HL-60/S4 treated with retinoic acid at 250 ng/mL for 4 days and 3 days (cell line): ENCODE results near the gene TMEM130.

Source experiments
- in situ Hi-C: fragments of 300-500 bp; cut with MboI; formaldehyde crosslinking; loops from 2 replicates; pipeline ENCODE4 v1.7.0; 2022; ENCODE audit warnings: low sequenced_read_pairs

The TMEM130 gene

GRCh38 chr7:98869597-98870120 lies at the start of gene TMEM130:
TSS of gene TMEM130 (minus strand) at chr7:98870014. CDS start at chr7:98869861, 153 bp downstream.
- in situ Hi-C loops = no loop called here

- in situ Hi-C loops = no loop called here
Measured at GRCh38 chr7:98917331-98917730, 47.5 kb upstream of the TMEM130 start.

- in situ Hi-C loops = no loop called here
Measured at GRCh38 chr7:98913612-98914011, 43.8 kb upstream of the TMEM130 start.

- in situ Hi-C loops = no loop called here
Measured at GRCh38 chr7:98913026-98913425, 43.2 kb upstream of the TMEM130 start.

GRCh38 chr7:98911916-98912315 lies 42.1 kb upstream of the TMEM130 start:
- in situ Hi-C loops = no loop called here

GRCh38 chr7:98910427-98910826 lies 40.6 kb upstream of the TMEM130 start:
- in situ Hi-C loops = no loop called here

GRCh38 chr7:98909487-98909886 lies 39.7 kb upstream of the TMEM130 start:
- in situ Hi-C loops = no loop called here

- in situ Hi-C loops = no loop called here
Measured at GRCh38 chr7:98908585-98908984, 38.8 kb upstream of the TMEM130 start.

GRCh38 chr7:98907570-98907969 lies 37.8 kb upstream of the TMEM130 start:
- in situ Hi-C loops = no loop called here

GRCh38 chr7:98903246-98903645 lies 33.4 kb upstream of the TMEM130 start:
- in situ Hi-C loops = no loop called here

GRCh38 chr7:98902523-98902922 lies 32.7 kb upstream of the TMEM130 start:
- in situ Hi-C loops = no loop called here

- in situ Hi-C loops = no loop called here
Measured at GRCh38 chr7:98900815-98901214, 31.0 kb upstream of the TMEM130 start.

- in situ Hi-C loops = no loop called here
Measured at GRCh38 chr7:98899816-98900215, 30.0 kb upstream of the TMEM130 start.

GRCh38 chr7:98892609-98893008 lies 22.8 kb upstream of the TMEM130 start:
- in situ Hi-C loops = no loop called here

GRCh38 chr7:98887038-98887437 lies 17.2 kb upstream of the TMEM130 start:
- in situ Hi-C loops = no loop called here

GRCh38 chr7:98884416-98884815 lies 14.6 kb upstream of the TMEM130 start:
- in situ Hi-C loops = no loop called here

- in situ Hi-C loops = no loop called here
Measured at GRCh38 chr7:98881561-98882315, 11.9 kb upstream of the TMEM130 start.

GRCh38 chr7:98880485-98880884 lies 10.7 kb upstream of the TMEM130 start:
- in situ Hi-C loops = no loop called here

- in situ Hi-C loops = no loop called here
Measured at GRCh38 chr7:98879979-98880315, 10.1 kb upstream of the TMEM130 start.

GRCh38 chr7:98879198-98879978 lies 9.6 kb upstream of the TMEM130 start:
- in situ Hi-C loops = no loop called here

GRCh38 chr7:98878365-98879197 lies 8.8 kb upstream of the TMEM130 start, which contains the start of gene TRRAP:
TSS of gene TRRAP (plus strand) at chr7:98878532. CDS start at chr7:98881151, 2,619 bp downstream.
- in situ Hi-C loops = no loop called here
